Left ventricle myocardium inferior (tissue), 1 donor: Measurements from ENCODE around the gene SETDB2. TPM values are rescaled to one million over a fixed set of nuclear protein-coding genes. Genes with fewer than 3 reads are reported as not detected.

Experiments
- DNase-seq: peaks from one replicate; pipeline ENCODE4 v3.0.0-alpha.2; 2020
- H3K27ac ChIP-seq: fragments of 200-600 bp; replicated peaks from 2 replicates; pipeline ENCODE4 v1.8.0; 2021
- H3K27me3 ChIP-seq: fragments of 200-600 bp; 2 replicates; pipeline ENCODE4 v1.8.0; 2021; ENCODE audit warnings: low read depth
- H3K36me3 ChIP-seq: fragments of 200-600 bp; 2 replicates; pipeline ENCODE4 v1.8.0; 2021
- H3K4me1 ChIP-seq: fragments of 200-600 bp; 2 replicates; pipeline ENCODE4 v1.8.0; 2021
- H3K4me3 ChIP-seq: fragments of 200-600 bp; 2 replicates; pipeline ENCODE4 v1.8.0; 2021; ENCODE audit warnings: mild to moderate bottlenecking, moderate library complexity
- H3K9me3 ChIP-seq: fragments of 200-600 bp; replicated peaks from 2 replicates; pipeline ENCODE4 v1.8.0; 2021
- intact Hi-C: fragments of 100-400 bp; cut with micrococcal nuclease; formaldehyde crosslinking; loops from one replicate; pipeline ENCODE4 v1.11.0; 2022
- total RNA-seq: library from RNA; stranded (reverse); fragmentation: NEBNext Ultra II Directional; extraction: Animal tissue kit (Norgen Biotek cat#: 25700); gene quantifications from one replicate; pipeline ENCODE4 v1.2.1, GENCODE V29; 2021
- TF ChIP-seq, protein P1 (sequence below): fragments of 200-600 bp; IDR thresholded peaks from 2 replicates; pipeline ENCODE4 v1.8.0; 2021; ENCODE audit warnings: antibody characterized with exemption, mild to moderate bottlenecking, borderline replicate concordance
- donor health status: DM: no; HTN: yes; CAD: no; lungs with severe emphysema.

SETDB2 gene
- total RNA-seq, 1 donor from 2014 or later = 17.8 TPM

DNA sequence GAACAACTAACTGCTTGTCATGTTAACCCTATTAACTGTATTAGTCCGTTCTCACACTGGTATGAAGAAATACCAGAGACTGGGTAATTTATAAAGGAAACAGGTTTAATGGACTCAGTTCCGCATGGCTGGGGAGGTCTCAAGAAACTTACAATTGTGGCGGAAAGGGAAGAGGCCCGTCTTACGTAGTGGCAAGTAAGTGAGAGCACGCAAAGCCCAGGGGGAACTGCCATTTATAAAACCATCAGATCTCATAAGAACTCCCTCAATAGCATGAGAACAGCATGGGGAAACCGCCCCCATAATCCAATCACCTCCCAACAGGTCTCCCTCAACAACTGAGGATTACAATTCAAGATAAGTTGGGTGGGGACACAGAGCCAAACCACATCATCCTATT, 86.4 kb downstream of the SETDB2 start:
- no peaks in the 10 kb centered on the region for H3K27me3 ChIP-seq
- peak overlapping the region; percentile 6 for H3K27ac ChIP-seq
- DNase-seq = no peak
- intact Hi-C loops = no loop called here
- no peak overlapping the region for H3K4me3 ChIP-seq
- TF ChIP-seq, protein P1, sequence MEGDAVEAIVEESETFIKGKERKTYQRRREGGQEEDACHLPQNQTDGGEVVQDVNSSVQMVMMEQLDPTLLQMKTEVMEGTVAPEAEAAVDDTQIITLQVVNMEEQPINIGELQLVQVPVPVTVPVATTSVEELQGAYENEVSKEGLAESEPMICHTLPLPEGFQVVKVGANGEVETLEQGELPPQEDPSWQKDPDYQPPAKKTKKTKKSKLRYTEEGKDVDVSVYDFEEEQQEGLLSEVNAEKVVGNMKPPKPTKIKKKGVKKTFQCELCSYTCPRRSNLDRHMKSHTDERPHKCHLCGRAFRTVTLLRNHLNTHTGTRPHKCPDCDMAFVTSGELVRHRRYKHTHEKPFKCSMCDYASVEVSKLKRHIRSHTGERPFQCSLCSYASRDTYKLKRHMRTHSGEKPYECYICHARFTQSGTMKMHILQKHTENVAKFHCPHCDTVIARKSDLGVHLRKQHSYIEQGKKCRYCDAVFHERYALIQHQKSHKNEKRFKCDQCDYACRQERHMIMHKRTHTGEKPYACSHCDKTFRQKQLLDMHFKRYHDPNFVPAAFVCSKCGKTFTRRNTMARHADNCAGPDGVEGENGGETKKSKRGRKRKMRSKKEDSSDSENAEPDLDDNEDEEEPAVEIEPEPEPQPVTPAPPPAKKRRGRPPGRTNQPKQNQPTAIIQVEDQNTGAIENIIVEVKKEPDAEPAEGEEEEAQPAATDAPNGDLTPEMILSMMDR = no peak
- peaks cover 16% of the 10 kb centered on the region for H3K36me3 ChIP-seq
- no peaks in the 10 kb centered on the region for H3K9me3 ChIP-seq
- H3K4me1 ChIP-seq = peaks cover 32% of the 10 kb centered on the region

DNA sequence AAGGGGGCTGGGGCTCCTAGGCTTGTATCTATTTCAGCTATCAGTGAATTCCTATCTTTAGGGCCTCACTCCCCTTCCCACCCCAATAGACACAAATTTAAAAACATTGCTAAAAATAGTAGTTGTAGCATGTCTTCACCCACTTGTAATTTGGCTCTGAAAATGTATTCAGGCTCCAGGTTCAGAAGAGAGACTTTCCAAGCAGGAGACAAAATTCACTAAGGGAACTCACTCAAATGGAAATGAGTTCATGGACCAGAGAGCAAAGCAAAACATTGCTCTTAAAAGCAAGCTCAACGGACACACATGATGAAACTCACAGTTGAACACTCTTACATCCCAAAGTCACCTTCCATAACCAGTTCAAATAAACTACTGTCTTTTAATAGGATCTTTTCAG, 88.5 kb downstream of the SETDB2 start:
- Histone ChIP-seq H3K4me3 (no peak overlapping the region), H3K36me3 (peaks cover 4% of the 10 kb centered on the region), H3K4me1 (peaks cover 30% of the 10 kb centered on the region), H3K27me3 (no peaks in the 10 kb centered on the region), H3K9me3 (no peaks in the 10 kb centered on the region), H3K27ac (peak overlapping the region; percentile 42)
- intact Hi-C loops = no loop called here
- no peak for DNase-seq
- TF ChIP-seq, protein P1 = no peak

DNA sequence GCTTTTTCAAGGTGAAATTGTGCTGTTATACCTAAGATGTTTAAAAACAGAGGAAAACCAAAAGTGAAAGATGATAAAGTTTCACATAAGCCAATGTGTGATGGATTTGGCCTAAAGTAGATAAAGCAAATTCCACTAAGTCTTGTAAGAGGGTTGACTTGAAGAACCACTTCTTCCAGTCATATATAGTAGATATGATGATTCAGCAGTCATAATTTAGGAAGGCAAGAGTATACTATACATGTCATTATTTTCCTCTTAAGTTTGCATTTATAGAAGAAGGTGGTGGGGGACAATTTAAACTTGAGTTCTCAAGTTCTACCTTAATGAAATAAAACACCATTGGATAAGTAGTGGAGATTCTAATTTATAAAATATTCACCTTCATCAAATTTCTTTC, 88.9 kb downstream of the SETDB2 start:
- H3K9me3 ChIP-seq = no peaks in the 10 kb centered on the region
- peak overlapping the region; percentile 42 for H3K27ac ChIP-seq
- H3K27me3 ChIP-seq = no peaks in the 10 kb centered on the region
- DNase-seq = no peak
- H3K36me3 ChIP-seq = peaks cover 4% of the 10 kb centered on the region
- intact Hi-C loops = no loop called here
- H3K4me3 ChIP-seq = no peak overlapping the region
- TF ChIP-seq, protein P1 = no peak
- peaks cover 30% of the 10 kb centered on the region for H3K4me1 ChIP-seq

DNA sequence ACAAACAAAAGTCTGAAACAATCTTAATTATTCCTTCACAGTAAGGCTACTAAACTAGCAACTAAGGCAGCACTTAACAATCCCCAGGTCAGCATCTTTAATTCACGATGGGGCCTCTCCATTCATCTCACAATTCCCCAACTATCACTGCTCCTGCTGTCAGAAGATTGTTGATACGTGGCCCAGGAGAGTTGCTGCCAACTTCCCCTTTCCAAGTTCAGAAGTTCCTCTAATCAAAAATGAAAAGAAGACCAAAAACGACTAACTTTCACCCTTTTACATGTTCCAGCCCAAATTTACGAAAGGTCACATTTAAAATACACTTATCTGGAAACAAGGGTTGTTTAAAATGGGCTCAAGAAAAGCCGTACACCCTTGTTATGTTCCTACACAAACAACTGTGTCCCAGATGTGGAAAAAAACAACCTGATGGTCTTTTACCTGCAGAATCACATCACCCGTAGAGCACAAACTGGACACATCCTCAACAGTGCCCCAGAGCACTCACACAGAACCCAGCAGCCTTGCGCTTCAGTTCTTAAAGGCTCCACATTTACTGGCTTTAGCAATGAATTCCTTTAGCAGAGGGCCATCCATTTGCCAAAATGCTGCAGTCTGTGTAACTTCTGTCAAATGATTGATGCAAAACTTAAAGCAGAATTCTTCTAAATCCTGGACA, 89.7 kb downstream of the SETDB2 start:
- H3K27me3 ChIP-seq = no peaks in the 10 kb centered on the region
- H3K4me3 ChIP-seq = no peak overlapping the region
- intact Hi-C loops = no loop called here
- no peaks in the 10 kb centered on the region for H3K9me3 ChIP-seq
- TF ChIP-seq, protein P1 = no peak
- peaks cover 4% of the 10 kb centered on the region for H3K36me3 ChIP-seq
- no peak for DNase-seq
- H3K27ac ChIP-seq = no peak overlapping the region
- H3K4me1 ChIP-seq = peaks cover 35% of the 10 kb centered on the region

DNA sequence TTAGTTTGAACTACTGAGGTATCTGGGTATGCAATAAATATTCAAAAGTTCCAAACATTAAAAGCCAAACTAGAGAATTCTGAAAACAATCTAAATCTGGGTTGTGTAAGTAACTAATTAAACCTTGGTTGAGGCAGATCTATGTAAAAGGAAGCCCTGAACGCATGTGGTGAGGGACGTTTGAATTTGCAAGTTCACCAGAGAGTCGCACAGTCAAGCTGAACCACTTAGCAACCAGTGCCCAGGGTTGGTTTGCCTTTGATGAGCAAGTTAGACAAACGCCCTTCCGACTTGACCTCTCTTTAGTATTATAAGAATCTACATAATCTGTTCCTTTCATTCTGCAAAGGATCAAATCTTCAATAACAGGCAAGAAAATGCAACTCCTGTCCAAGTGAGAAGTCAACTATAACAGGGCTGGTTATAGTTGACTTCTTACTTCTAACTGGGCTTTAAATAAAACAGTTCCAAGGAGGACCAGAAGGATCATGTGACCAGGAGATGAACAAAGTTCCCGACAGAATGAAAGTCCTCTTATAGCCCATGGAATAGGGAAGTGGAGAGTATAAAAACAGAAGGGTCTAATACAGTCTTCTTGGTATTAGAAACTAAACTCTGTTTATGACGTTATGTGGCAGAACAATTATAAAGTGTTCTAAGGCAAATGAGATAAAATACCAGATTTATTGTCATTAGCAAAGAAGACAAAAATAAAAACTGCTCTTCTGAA, 92.2 kb downstream of the SETDB2 start:
- Histone ChIP-seq H3K36me3 (peaks cover 21% of the 10 kb centered on the region), H3K27ac (no peak overlapping the region)

More for the DNA sequence above, 92.2 kb downstream of the SETDB2 start:
- no peaks in the 10 kb centered on the region for H3K27me3 ChIP-seq
- no peak for DNase-seq
- TF ChIP-seq, protein P1 = no peak
- intact Hi-C loops = no loop called here
- peaks cover 47% of the 10 kb centered on the region for H3K4me1 ChIP-seq
- H3K4me3 ChIP-seq = no peak overlapping the region
- H3K9me3 ChIP-seq = no peaks in the 10 kb centered on the region
